ENCODE measurements around the gene TPRX1.
A peak's percentile ranks its signal among the peaks of the same experiment; 100 is the strongest.

The TPRX1 gene

GRCh38 chr19:47756953-47757608, 47.3 kb downstream of the TPRX1 start:
- peaks cover 30 to 69% of the 10 kb centered on the region in 2 experiments for H3K36me3 ChIP-seq (ENCODE audit: control insufficient read depth in 2 of 2, insufficient read depth in 1 of 2, low read length in 2 of 2)
- ChIA-PET CTCF (interaction anchor here (0.9 to 2.1 kb wide), 3 partner anchors 9 to 44 kb away, joined by 3 to 11 read pairs (median 3); partner anchors contain the start of gene EHD2), POLR2A (interaction anchor here (0.6 to 1.3 kb wide), 2 partner anchors 8 to 14 kb away, joined by 3 read pairs; no protein-coding TSS in a partner anchor)
- H3K4me3 ChIP-seq (ENCODE audit: low read depth, low read length) = no peak overlapping the region
- H3K4me1 ChIP-seq (ENCODE audit: control insufficient read depth, insufficient read depth, low read length) = no peaks in the 10 kb centered on the region
- H3K27ac ChIP-seq (ENCODE audit: extremely low read depth, low read depth, low read length) = no peak overlapping the region
- no peak for TF ChIP-seq ZNF530 (tag by site-specific recombination; IDR thresholded peaks at IDR 0.05; ENCODE audit: low read depth)
- no peak for TF ChIP-seq TSHZ1 (tag by site-specific recombination; IDR thresholded peaks at IDR 0.05; ENCODE audit: borderline replicate concordance)
- TF ChIP-seq ZNF2 (tag by site-specific recombination; IDR thresholded peaks at IDR 0.05) = no peak
- TF ChIP-seq, protein P1, sequence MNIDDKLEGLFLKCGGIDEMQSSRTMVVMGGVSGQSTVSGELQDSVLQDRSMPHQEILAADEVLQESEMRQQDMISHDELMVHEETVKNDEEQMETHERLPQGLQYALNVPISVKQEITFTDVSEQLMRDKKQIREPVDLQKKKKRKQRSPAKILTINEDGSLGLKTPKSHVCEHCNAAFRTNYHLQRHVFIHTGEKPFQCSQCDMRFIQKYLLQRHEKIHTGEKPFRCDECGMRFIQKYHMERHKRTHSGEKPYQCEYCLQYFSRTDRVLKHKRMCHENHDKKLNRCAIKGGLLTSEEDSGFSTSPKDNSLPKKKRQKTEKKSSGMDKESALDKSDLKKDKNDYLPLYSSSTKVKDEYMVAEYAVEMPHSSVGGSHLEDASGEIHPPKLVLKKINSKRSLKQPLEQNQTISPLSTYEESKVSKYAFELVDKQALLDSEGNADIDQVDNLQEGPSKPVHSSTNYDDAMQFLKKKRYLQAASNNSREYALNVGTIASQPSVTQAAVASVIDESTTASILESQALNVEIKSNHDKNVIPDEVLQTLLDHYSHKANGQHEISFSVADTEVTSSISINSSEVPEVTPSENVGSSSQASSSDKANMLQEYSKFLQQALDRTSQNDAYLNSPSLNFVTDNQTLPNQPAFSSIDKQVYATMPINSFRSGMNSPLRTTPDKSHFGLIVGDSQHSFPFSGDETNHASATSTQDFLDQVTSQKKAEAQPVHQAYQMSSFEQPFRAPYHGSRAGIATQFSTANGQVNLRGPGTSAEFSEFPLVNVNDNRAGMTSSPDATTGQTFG (tag by site-specific recombination; IDR thresholded peaks at IDR 0.05; ENCODE audit: borderline replicate concordance) = no peak
- TF ChIP-seq, protein P2, sequence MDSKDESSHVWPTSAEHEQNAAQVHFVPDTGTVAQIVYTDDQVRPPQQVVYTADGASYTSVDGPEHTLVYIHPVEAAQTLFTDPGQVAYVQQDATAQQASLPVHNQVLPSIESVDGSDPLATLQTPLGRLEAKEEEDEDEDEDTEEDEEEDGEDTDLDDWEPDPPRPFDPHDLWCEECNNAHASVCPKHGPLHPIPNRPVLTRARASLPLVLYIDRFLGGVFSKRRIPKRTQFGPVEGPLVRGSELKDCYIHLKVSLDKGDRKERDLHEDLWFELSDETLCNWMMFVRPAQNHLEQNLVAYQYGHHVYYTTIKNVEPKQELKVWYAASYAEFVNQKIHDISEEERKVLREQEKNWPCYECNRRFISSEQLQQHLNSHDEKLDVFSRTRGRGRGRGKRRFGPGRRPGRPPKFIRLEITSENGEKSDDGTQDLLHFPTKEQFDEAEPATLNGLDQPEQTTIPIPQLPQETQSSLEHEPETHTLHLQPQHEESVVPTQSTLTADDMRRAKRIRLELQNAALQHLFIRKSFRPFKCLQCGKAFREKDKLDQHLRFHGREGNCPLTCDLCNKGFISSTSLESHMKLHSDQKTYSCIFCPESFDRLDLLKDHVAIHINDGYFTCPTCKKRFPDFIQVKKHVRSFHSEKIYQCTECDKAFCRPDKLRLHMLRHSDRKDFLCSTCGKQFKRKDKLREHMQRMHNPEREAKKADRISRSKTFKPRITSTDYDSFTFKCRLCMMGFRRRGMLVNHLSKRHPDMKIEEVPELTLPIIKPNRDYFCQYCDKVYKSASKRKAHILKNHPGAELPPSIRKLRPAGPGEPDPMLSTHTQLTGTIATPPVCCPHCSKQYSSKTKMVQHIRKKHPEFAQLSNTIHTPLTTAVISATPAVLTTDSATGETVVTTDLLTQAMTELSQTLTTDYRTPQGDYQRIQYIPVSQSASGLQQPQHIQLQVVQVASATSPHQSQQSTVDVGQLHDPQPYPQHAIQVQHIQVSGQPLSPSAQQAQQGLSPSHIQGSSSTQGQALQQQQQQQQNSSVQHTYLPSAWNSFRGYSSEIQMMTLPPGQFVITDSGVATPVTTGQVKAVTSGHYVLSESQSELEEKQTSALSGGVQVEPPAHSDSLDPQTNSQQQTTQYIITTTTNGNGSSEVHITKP (tag by site-specific recombination; IDR thresholded peaks at IDR 0.05) = no peak
- TF ChIP-seq GLIS1 (tag by site-specific recombination; IDR thresholded peaks at IDR 0.05) = no peak
- no peak for TF ChIP-seq ZNF394 (tag by site-specific recombination; IDR thresholded peaks at IDR 0.05; ENCODE audit: borderline replicate concordance)
- TF ChIP-seq ZXDB (tag by site-specific recombination; IDR thresholded peaks at IDR 0.05) = no peak
- H3K9me3 ChIP-seq (ENCODE audit: control insufficient read depth, insufficient read depth, low read depth, low read length) = no peaks in the 10 kb centered on the region

DNA sequence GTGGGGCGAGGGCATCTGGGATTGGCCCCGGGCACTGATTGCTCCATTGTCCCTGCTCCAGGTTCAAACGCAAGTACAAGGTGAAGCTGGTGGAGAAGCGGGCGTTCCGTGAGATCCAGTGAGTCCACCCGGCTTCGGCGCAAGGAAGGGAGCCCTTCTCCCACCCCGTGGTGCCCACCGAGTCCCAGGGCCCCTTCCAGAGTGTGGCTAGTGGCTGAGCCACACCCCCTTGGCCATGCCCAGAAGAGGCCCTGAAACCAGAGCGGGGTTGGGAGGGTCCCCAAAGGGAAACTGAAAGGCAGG, 47.8 kb downstream of the TPRX1 start:
- H3K9me3 ChIP-seq (ENCODE audit: control insufficient read depth, insufficient read depth, low read depth, low read length) = no peaks in the 10 kb centered on the region
- TF ChIP-seq KLF9 (tag by site-specific recombination; IDR thresholded peaks at IDR 0.05; ENCODE audit: low read depth) = 0 out of 2 replicates have a peak, but pooled peaks have one; percentile 16
- TF ChIP-seq SP3 (tag by site-specific recombination; IDR thresholded peaks at IDR 0.05) = no peak
- ChIA-PET POLR2A (interaction anchor here (0.6 to 1.3 kb wide), 2 partner anchors 9 to 13 kb away, joined by 3 read pairs; no protein-coding TSS in a partner anchor), CTCF (interaction anchor here (0.9 to 2.1 kb wide), 4 partner anchors 9 to 44 kb away, joined by 3 to 11 read pairs (median 4); partner anchors contain the start of gene EHD2)
- H3K4me3 ChIP-seq (ENCODE audit: low read depth, low read length) = no peak overlapping the region
- H3K27ac ChIP-seq (ENCODE audit: extremely low read depth, low read depth, low read length) = no peak overlapping the region
- H3K4me1 ChIP-seq (ENCODE audit: control insufficient read depth, insufficient read depth, low read length) = no peaks in the 10 kb centered on the region
- H3K36me3 ChIP-seq (ENCODE audit: control insufficient read depth in 2 of 2, insufficient read depth in 1 of 2, low read length in 2 of 2) = peaks cover 35 to 72% of the 10 kb centered on the region in 2 experiments
